K562 (cell line): ENCODE measurements around the gene PGR. TPM values are rescaled to one million over a fixed set of nuclear protein-coding genes. Genes with fewer than 3 reads are reported as not detected.

Source experiments
- BDP1 ChIP-seq: IDR thresholded peaks from 3 replicates; pipeline ENCODE4 v1.6.1; 2011; ENCODE audit not compliant: insufficient read length, insufficient read depth
- BRCA1 ChIP-seq, 2 experiments: fragments of 450-650 bp in 1 of 2; sonication (generic) in 1 of 2; formaldehyde crosslinking in 1 of 2; IDR thresholded peaks; 2 replicates each; pipeline versions ENCODE4 v1.5.0 to v1.6.1; 2017 to 2020; ENCODE audit warnings: mild to moderate bottlenecking in 1 of 2, missing genetic modification reagents in 1 of 2
- CREM ChIP-seq: IDR thresholded peaks from 2 replicates; pipeline ENCODE4 v1.6.1; 2014; ENCODE audit warnings: antibody characterized with exemption, low read depth
- ETV6 ChIP-seq, 3 experiments: fragments of 150-350 bp in 1 of 3; sonication (generic) in 1 of 3; formaldehyde crosslinking in 1 of 3; IDR thresholded peaks; 2 replicates each; pipeline versions ENCODE4 v1.6.1 to v1.8.0; 2014 to 2022; ENCODE audit warnings: borderline replicate concordance in 2 of 3, low read depth in 2 of 3, antibody characterized with exemption in 1 of 3, low read length in 1 of 3, mild to moderate bottlenecking in 1 of 3, missing genetic modification reagents in 1 of 3
- GABPA ChIP-seq: fragments of 200-800 bp; sonication (Bioruptor generic); conservative IDR thresholded peaks from 2 replicates; pipeline ENCODE4 v1.6.1; 2016; ENCODE audit warnings: low read depth, missing genetic modification characterization, missing compliant biosample characterization
- HNRNPUL1 ChIP-seq: fragments of 200-400 bp; formaldehyde crosslinking; IDR thresholded peaks from 2 replicates; pipeline ENCODE4 v1.6.1; 2017; ENCODE audit warnings: low read length
- MTA3 ChIP-seq: fragments of 450-650 bp; formaldehyde crosslinking; IDR thresholded peaks from 2 replicates; pipeline ENCODE4 v1.6.1; 2017; ENCODE audit warnings: mild to moderate bottlenecking, borderline replicate concordance
- NFXL1 ChIP-seq: fragments of 450-650 bp; formaldehyde crosslinking; IDR thresholded peaks from 2 replicates; pipeline ENCODE4 v1.4.0; 2021; ENCODE audit warnings: mild to moderate bottlenecking
- PCBP2 ChIP-seq: fragments of 200-400 bp; formaldehyde crosslinking; IDR thresholded peaks from 2 replicates; pipeline ENCODE4 v1.6.1; 2018; ENCODE audit warnings: low read length, low read depth, mild to moderate bottlenecking, moderate library complexity; ENCODE audit not compliant: poor library complexity, severe bottlenecking
- TCF3 ChIP-seq: sonication (generic); formaldehyde crosslinking; IDR thresholded peaks from 2 replicates; pipeline ENCODE4 v1.4.0; 2020; ENCODE audit warnings: mild to moderate bottlenecking, missing genetic modification reagents
- TRIM28 ChIP-seq: fragments of 450-650 bp; IDR thresholded peaks from 2 replicates; pipeline ENCODE4 v1.6.1; 2017
- WHSC1 ChIP-seq: IDR thresholded peaks from one replicate; pipeline ENCODE4 v1.6.1; 2012; ENCODE audit warnings: low read length, control low read depth, inconsistent platforms
- ZNF224 ChIP-seq: sonication (generic); formaldehyde crosslinking; IDR thresholded peaks from 2 replicates; pipeline ENCODE4 v1.8.0; 2022; ENCODE audit warnings: mild to moderate bottlenecking, missing genetic modification reagents
- ZNF780A ChIP-seq: fragments of 250-450 bp; sonication (Bioruptor Pico); IDR thresholded peaks from 2 replicates; pipeline ENCODE4 v1.5.0; 2021; ENCODE audit warnings: mild to moderate bottlenecking
- ZSCAN29 ChIP-seq: fragments of 450-650 bp; IDR thresholded peaks from 2 replicates; pipeline ENCODE4 v1.6.1; 2017
- ZZZ3 ChIP-seq: fragments of 450-650 bp; IDR thresholded peaks from 2 replicates; pipeline ENCODE4 v1.6.1; 2016; ENCODE audit warnings: antibody characterized with exemption, mild to moderate bottlenecking, moderate library complexity
- polyA plus RNA-seq, 8 experiments: library from polyadenylated mRNA; depleted of rRNA in 4 of 8; stranded (reverse) in 5 of 8; unstranded in 3 of 8; fragments of >200 nt; fragmentation: Nextera tagmentation in 2 of 8; fragmentation: Illumina TruSeq in 1 of 8; extraction: Ambion mirVana in 2 of 8; extraction: Trizol in 1 of 8; gene quantifications; 2 replicates each; pipeline versions ENCODE4 v1.2.1 to v1.2.3, GENCODE V29; 2011 to 2014; ENCODE audit warnings: inconsistent platforms in 1 of 8, missing spikeins in 1 of 8
- total RNA-seq, 7 experiments: library from RNA; depleted of rRNA in 6 of 7; stranded (reverse); fragments of >200 nt in 6 of 7; fragmentation: Illumina TruSeq in 2 of 7; extraction: Trizol in 2 of 7; gene quantifications; 2 replicates each; pipeline versions ENCODE4 v1.2.1 to v1.2.3, GENCODE V29; 2011 to 2021; ENCODE audit warnings: low replicate concordance in 1 of 7
- TF ChIP-seq, protein P1 (sequence below): fragments of 450-650 bp; formaldehyde crosslinking; IDR thresholded peaks from 2 replicates; pipeline ENCODE4 v1.4.0; 2022; ENCODE audit warnings: missing genetic modification characterization
- TF ChIP-seq, protein P2 (sequence below): fragments of 250-450 bp; sonication (Bioruptor Pico); IDR thresholded peaks from 2 replicates; pipeline ENCODE4 v1.5.1; 2021; ENCODE audit warnings: mild to moderate bottlenecking
- TF ChIP-seq, protein P3 (sequence below): sonication (generic); formaldehyde crosslinking; IDR thresholded peaks from 2 replicates; pipeline ENCODE4 v1.8.0; 2022; ENCODE audit warnings: mild to moderate bottlenecking, missing genetic modification reagents
- TF ChIP-seq, protein P4 (sequence below): sonication (generic); formaldehyde crosslinking; IDR thresholded peaks from 2 replicates; pipeline ENCODE4 v1.9.0; 2022; ENCODE audit warnings: mild to moderate bottlenecking, missing genetic modification reagents
- TF ChIP-seq, protein P5 (sequence below): fragments of 150-350 bp; conservative IDR thresholded peaks from 2 replicates; pipeline ENCODE4 v1.6.1; 2014; ENCODE audit warnings: low read length
- TF ChIP-seq, protein P6 (sequence below), 3 experiments: IDR thresholded peaks in 2 of 3; conservative IDR thresholded peaks in 1 of 3; 2 replicates each; pipeline ENCODE4 v1.5.1; 2011 to 2012; ENCODE audit warnings: low read length in 3 of 3, mild to moderate bottlenecking in 3 of 3, control low read depth in 2 of 3, improper control_type of control experiment in 1 of 3, inconsistent platforms in 1 of 3, low read depth in 1 of 3, mixed read lengths in 1 of 3, moderate library complexity in 1 of 3; ENCODE audit not compliant: insufficient read depth in 2 of 3

Gene PGR
- total and polyA plus RNA-seq, 9 of the 15 experiments (the other 6 are each of a cell fraction or from before 2014, with no cell fraction given), result 0.43 to 2.4 (median 1.3) TPM

DNA sequence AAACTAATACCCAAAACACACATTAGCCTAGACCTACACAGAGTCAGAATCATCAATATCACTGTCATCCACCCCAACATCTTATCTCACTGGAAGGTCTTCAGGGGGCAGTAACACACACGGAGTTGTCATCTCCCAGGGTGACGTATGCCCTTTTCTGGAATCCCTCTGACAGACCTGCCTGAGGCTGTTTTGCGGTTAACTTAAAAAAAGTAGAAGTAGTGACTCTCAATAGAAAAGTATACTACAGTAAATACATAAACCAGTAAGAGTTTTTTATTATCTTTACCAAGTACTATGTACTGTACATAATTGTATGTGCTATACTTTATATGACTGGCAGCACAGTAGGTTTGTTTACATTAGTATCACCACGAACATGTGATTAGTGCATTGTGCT is 80.5 kb downstream of the PGR start (continued):
- TF ChIP-seq PCBP2, result no peak
- TF ChIP-seq, protein P1, sequence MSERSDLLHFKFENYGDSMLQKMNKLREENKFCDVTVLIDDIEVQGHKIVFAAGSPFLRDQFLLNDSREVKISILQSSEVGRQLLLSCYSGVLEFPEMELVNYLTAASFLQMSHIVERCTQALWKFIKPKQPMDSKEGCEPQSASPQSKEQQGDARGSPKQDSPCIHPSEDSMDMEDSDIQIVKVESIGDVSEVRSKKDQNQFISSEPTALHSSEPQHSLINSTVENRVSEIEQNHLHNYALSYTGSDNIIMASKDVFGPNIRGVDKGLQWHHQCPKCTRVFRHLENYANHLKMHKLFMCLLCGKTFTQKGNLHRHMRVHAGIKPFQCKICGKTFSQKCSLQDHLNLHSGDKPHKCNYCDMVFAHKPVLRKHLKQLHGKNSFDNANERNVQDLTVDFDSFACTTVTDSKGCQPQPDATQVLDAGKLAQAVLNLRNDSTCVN (CRISPR knock-in tag), result no peak
- TF ChIP-seq, protein P2, sequence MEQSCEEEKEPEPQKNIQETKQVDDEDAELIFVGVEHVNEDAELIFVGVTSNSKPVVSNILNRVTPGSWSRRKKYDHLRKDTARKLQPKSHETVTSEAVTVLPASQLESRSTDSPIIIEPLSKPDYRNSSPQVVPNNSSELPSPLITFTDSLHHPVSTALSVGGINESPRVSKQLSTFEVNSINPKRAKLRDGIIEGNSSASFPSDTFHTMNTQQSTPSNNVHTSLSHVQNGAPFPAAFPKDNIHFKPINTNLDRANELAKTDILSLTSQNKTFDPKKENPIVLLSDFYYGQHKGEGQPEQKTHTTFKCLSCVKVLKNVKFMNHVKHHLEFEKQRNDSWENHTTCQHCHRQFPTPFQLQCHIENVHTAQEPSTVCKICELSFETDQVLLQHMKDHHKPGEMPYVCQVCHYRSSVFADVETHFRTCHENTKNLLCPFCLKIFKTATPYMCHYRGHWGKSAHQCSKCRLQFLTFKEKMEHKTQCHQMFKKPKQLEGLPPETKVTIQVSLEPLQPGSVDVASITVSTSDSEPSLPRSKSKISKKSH (CRISPR knock-in tag), result no peak
- TF ChIP-seq ZSCAN29, result no peak
- TF ChIP-seq ZZZ3, result no peak
- no peak for TF ChIP-seq NFXL1 (CRISPR knock-in tag)
- TF ChIP-seq, protein P3, sequence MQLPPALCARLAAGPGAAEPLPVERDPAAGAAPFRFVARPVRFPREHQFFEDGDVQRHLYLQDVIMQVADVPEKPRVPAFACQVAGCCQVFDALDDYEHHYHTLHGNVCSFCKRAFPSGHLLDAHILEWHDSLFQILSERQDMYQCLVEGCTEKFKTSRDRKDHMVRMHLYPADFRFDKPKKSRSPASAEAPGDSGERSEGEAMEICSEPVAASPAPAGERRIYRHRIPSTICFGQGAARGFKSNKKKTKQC (CRISPR knock-in tag), result no peak
- TF ChIP-seq, protein P4, sequence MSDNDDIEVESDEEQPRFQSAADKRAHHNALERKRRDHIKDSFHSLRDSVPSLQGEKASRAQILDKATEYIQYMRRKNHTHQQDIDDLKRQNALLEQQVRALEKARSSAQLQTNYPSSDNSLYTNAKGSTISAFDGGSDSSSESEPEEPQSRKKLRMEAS (CRISPR knock-in tag), result no peak
- TF ChIP-seq WHSC1, result no peak
- no peak for TF ChIP-seq ZNF780A (CRISPR knock-in tag)
- TF ChIP-seq, protein P5, sequence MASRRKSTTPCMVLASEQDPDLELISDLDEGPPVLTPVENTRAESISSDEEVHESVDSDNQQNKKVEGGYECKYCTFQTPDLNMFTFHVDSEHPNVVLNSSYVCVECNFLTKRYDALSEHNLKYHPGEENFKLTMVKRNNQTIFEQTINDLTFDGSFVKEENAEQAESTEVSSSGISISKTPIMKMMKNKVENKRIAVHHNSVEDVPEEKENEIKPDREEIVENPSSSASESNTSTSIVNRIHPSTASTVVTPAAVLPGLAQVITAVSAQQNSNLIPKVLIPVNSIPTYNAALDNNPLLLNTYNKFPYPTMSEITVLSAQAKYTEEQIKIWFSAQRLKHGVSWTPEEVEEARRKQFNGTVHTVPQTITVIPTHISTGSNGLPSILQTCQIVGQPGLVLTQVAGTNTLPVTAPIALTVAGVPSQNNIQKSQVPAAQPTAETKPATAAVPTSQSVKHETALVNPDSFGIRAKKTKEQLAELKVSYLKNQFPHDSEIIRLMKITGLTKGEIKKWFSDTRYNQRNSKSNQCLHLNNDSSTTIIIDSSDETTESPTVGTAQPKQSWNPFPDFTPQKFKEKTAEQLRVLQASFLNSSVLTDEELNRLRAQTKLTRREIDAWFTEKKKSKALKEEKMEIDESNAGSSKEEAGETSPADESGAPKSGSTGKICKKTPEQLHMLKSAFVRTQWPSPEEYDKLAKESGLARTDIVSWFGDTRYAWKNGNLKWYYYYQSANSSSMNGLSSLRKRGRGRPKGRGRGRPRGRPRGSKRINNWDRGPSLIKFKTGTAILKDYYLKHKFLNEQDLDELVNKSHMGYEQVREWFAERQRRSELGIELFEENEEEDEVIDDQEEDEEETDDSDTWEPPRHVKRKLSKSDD, result no peak
- peak; percentile 63 for TF ChIP-seq CREM
- no peak for TF ChIP-seq TRIM28
- TF ChIP-seq TCF3, result no peak
- TF ChIP-seq BRCA1 (IDR thresholded peaks at IDR 0.05), result no peak
- no peak for TF ChIP-seq BRCA1 (CRISPR knock-in tag; IDR thresholded peaks at IDR 0.05)
- no peak for TF ChIP-seq ETV6 (IDR thresholded peaks at IDR 0.05; ENCODE audit: borderline replicate concordance in 1 of 2, low read depth in 2 of 2, low read length in 1 of 2)
- TF ChIP-seq ETV6 (CRISPR knock-in tag; IDR thresholded peaks at IDR 0.05; ENCODE audit: borderline replicate concordance), result no peak
- no peak for TF ChIP-seq BDP1
- TF ChIP-seq MTA3, result no peak
- TF ChIP-seq, protein P6, sequence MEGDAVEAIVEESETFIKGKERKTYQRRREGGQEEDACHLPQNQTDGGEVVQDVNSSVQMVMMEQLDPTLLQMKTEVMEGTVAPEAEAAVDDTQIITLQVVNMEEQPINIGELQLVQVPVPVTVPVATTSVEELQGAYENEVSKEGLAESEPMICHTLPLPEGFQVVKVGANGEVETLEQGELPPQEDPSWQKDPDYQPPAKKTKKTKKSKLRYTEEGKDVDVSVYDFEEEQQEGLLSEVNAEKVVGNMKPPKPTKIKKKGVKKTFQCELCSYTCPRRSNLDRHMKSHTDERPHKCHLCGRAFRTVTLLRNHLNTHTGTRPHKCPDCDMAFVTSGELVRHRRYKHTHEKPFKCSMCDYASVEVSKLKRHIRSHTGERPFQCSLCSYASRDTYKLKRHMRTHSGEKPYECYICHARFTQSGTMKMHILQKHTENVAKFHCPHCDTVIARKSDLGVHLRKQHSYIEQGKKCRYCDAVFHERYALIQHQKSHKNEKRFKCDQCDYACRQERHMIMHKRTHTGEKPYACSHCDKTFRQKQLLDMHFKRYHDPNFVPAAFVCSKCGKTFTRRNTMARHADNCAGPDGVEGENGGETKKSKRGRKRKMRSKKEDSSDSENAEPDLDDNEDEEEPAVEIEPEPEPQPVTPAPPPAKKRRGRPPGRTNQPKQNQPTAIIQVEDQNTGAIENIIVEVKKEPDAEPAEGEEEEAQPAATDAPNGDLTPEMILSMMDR (IDR thresholded peaks at IDR 0.05 in 2 of 3, conservative IDR thresholded peaks at IDR 0.05 in 1 of 3; ENCODE audit: insufficient read depth in 2 of 3, low read depth in 1 of 3, low read length in 3 of 3), result peak in 2 of 3 experiments; percentile 11 to 24; a peak in 2 of 6 replicates
- no peak for TF ChIP-seq GABPA (tag)
- no peak for TF ChIP-seq HNRNPUL1
- TF ChIP-seq ZNF224 (CRISPR knock-in tag), result no peak
